RWPE2 (cell line): ENCODE results near the gene MYCBPAP.

Source experiments
- ATAC-seq: fragments of 200-7000 bp; cut with Tn5 transposase; 3 replicates; pipeline ENCODE4 v1.9.1; 2021; ENCODE audit warnings: low read depth
- DNase-seq: peaks from one replicate; pipeline ENCODE4 v3.0.0-alpha.2; 2020; ENCODE audit warnings: low spot score
- H3K27ac ChIP-seq: fragments of 450-650 bp; 2 replicates; pipeline ENCODE4 v1.5.1; 2017; ENCODE audit warnings: mild to moderate bottlenecking; ENCODE audit not compliant: poor library complexity, severe bottlenecking
- H3K27me3 ChIP-seq: fragments of 250-450 bp; sonication (Bioruptor Pico); 2 replicates; pipeline ENCODE4 v1.5.1; 2021; ENCODE audit warnings: mild to moderate bottlenecking, moderate library complexity; ENCODE audit not compliant: insufficient read depth, poor library complexity, severe bottlenecking
- H3K36me3 ChIP-seq: fragments of 250-450 bp; sonication (Bioruptor Pico); 2 replicates; pipeline ENCODE4 v1.5.1; 2020; ENCODE audit warnings: low read depth, mild to moderate bottlenecking, moderate library complexity
- H3K4me1 ChIP-seq: fragments of 250-450 bp; sonication (Bioruptor Pico); 2 replicates; pipeline ENCODE4 v1.5.1; 2021; ENCODE audit warnings: mild to moderate bottlenecking, moderate library complexity; ENCODE audit not compliant: insufficient read depth, poor library complexity, severe bottlenecking
- H3K4me3 ChIP-seq: fragments of 250-450 bp; sonication (Bioruptor Pico); 2 replicates; pipeline ENCODE4 v1.5.1; 2021; ENCODE audit warnings: mild to moderate bottlenecking, moderate library complexity; ENCODE audit not compliant: severe bottlenecking
- H3K9me3 ChIP-seq: fragments of 250-450 bp; sonication (Bioruptor Pico); 2 replicates; pipeline ENCODE4 v1.5.1; 2021; ENCODE audit warnings: mild to moderate bottlenecking, moderate library complexity; ENCODE audit not compliant: severe bottlenecking
- TF ChIP-seq, protein P1 (sequence below): fragments of 450-650 bp; IDR thresholded peaks from one replicate; pipeline ENCODE4 v1.5.1; 2017; ENCODE audit warnings: mild to moderate bottlenecking, moderate library complexity; ENCODE audit not compliant: poor library complexity, severe bottlenecking

The MYCBPAP gene

DNA sequence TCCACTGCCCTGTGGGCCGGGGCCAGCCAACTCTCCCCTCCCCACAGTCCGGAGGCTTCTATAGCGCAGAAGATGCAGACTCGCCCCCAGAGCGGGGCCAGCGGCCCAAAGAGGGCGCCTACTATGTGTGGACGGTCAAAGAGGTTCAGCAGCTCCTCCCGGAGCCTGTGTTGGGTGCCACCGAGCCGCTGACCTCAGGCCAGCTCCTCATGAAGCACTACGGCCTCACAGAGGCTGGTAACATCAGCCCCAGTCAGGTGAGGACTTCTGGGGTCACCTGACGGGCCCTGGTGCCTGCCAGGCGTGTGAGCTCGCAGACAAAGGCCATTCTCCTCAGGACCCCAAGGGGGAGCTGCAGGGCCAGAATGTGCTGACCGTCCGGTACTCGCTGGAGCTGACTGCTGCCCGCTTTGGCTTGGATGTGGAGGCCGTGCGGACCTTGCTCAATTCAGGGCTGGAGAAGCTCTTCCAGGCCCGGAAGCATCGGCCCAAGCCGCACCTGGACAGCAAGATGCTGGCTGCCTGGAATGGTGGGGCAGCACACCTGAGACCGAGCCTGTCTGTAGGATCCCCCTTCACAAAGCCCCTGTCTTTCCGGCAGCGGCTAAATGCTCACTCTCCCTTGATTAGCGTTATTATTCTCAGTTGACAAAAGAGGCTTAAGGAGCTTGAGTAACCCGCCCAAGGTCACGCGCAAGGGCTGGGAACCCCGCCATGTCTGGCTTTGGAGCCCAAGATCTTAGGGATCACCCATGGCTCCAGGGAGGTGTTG is 42.6 kb downstream of the MYCBPAP start:
- DNase-seq (no peak), ATAC-seq (no peak)
- peaks cover 14% of the 10 kb centered on the region for H3K36me3 ChIP-seq
- TF ChIP-seq, protein P1, sequence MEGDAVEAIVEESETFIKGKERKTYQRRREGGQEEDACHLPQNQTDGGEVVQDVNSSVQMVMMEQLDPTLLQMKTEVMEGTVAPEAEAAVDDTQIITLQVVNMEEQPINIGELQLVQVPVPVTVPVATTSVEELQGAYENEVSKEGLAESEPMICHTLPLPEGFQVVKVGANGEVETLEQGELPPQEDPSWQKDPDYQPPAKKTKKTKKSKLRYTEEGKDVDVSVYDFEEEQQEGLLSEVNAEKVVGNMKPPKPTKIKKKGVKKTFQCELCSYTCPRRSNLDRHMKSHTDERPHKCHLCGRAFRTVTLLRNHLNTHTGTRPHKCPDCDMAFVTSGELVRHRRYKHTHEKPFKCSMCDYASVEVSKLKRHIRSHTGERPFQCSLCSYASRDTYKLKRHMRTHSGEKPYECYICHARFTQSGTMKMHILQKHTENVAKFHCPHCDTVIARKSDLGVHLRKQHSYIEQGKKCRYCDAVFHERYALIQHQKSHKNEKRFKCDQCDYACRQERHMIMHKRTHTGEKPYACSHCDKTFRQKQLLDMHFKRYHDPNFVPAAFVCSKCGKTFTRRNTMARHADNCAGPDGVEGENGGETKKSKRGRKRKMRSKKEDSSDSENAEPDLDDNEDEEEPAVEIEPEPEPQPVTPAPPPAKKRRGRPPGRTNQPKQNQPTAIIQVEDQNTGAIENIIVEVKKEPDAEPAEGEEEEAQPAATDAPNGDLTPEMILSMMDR, result peak; percentile 49
- H3K4me3 ChIP-seq, result no peak overlapping the region
- no peak overlapping the region for H3K27ac ChIP-seq
- no peaks in the 10 kb centered on the region for H3K27me3 ChIP-seq
- no peaks in the 10 kb centered on the region for H3K9me3 ChIP-seq
- no peaks in the 10 kb centered on the region for H3K4me1 ChIP-seq

DNA sequence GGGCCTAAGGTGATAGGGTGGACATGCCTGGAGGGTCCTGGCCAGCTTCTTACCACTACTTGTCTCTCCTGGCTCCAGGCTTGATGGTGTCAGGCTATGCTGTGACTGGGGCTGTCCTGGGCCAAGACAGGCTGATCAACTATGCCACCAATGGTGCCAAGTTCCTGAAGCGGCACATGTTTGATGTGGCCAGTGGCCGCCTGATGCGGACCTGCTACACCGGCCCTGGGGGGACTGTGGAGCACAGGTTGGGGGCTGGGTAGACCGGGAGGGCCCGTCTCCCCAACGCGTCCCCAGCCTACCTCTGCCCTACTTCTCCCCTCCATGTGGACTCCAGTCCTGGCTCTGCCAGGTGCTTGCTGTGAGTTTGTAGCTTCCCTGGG is 43.2 kb downstream of the MYCBPAP start:
- H3K4me1 ChIP-seq, result no peaks in the 10 kb centered on the region
- H3K27ac ChIP-seq, result no peak overlapping the region
- peaks cover 14% of the 10 kb centered on the region for H3K36me3 ChIP-seq
- no peak overlapping the region for H3K4me3 ChIP-seq
- H3K9me3 ChIP-seq, result no peaks in the 10 kb centered on the region
- H3K27me3 ChIP-seq, result no peaks in the 10 kb centered on the region
- TF ChIP-seq, protein P1, result no peak
- ATAC-seq, result no peak
- no peak for DNase-seq

DNA sequence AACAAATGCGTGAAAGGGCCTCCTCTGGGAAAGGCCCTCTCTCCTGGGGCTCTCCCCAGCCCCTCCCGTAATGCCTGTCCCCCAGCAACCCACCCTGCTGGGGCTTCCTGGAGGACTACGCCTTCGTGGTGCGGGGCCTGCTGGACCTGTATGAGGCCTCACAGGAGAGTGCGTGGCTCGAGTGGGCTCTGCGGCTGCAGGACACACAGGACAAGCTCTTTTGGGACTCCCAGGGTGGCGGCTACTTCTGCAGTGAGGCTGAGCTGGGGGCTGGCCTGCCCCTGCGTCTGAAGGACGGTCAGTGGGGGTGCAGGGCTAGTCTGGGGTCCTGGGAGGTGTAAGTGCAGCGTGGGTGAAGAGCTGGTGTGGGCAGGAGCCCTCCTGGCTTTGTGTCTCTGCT is 43.6 kb downstream of the MYCBPAP start:
- H3K36me3 ChIP-seq, result peaks cover 14% of the 10 kb centered on the region
- DNase-seq, result no peak
- no peak for ATAC-seq
- no peaks in the 10 kb centered on the region for H3K9me3 ChIP-seq
- H3K27ac ChIP-seq, result no peak overlapping the region
- H3K4me1 ChIP-seq, result no peaks in the 10 kb centered on the region
- no peaks in the 10 kb centered on the region for H3K27me3 ChIP-seq
- TF ChIP-seq, protein P1, result no peak
- H3K4me3 ChIP-seq, result no peak overlapping the region

DNA sequence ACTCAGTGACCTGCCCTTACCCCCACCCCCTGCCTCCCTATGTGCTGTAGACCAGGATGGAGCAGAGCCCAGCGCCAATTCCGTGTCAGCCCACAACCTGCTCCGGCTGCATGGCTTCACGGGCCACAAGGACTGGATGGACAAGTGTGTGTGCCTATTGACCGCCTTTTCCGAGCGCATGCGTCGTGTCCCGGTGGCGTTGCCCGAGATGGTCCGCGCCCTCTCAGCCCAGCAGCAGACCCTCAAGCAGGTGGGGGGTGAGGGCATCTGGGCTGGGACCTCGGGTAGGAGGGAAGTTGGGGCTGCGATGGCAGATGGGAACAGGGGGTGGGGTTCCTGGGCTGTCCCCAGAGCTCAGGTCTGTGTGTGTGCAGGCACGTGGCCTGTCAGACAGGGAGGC is 46.0 kb downstream of the MYCBPAP start:
- Histone ChIP-seq H3K27me3 (peaks cover 4% of the 10 kb centered on the region), H3K27ac (no peak overlapping the region), H3K4me3 (no peak overlapping the region), H3K9me3 (no peaks in the 10 kb centered on the region), H3K4me1 (no peaks in the 10 kb centered on the region), H3K36me3 (peaks cover 14% of the 10 kb centered on the region)
- ATAC-seq (no peak), DNase-seq (no peak)
- TF ChIP-seq, protein P1, result no peak

DNA sequence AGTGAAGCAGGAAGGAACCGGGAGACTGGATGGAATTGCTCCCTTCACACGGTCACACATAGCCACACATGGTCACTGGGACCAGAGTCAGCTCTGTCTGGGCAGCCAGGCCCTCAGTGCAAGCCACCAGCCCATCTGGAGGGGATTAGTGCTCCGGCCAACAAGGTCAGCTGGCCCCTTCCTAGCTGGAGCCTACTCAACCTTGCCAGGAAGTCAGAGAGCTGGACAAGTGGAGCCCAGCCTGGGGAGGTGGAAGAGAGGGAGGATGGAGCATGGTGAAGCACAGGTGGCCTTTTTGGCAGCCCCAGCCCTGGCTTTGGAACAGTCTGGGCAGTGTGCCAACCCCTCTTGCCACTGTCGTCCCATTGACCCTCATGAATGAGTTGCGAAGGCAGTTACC is 48.6 kb downstream of the MYCBPAP start:
- Histone ChIP-seq H3K36me3 (no peaks in the 10 kb centered on the region; the same call in 1 of the 2 replicates), H3K4me3 (no peak overlapping the region), H3K4me1 (no peaks in the 10 kb centered on the region), H3K27ac (no peak overlapping the region), H3K9me3 (no peaks in the 10 kb centered on the region), H3K27me3 (peaks cover 17% of the 10 kb centered on the region)
- ATAC-seq (no peak), DNase-seq (no peak)
- TF ChIP-seq, protein P1, result no peak
